ENCODE measurements around the gene SPINT2.
A peak's percentile ranks its signal among the peaks of the same experiment; 100 is the strongest.
"Not testable (repeated sequence)": the region's sequence is repeated elsewhere in the genome, so short reads cannot be mapped to it uniquely, and the experiment has no call there.

Gene SPINT2

DNA sequence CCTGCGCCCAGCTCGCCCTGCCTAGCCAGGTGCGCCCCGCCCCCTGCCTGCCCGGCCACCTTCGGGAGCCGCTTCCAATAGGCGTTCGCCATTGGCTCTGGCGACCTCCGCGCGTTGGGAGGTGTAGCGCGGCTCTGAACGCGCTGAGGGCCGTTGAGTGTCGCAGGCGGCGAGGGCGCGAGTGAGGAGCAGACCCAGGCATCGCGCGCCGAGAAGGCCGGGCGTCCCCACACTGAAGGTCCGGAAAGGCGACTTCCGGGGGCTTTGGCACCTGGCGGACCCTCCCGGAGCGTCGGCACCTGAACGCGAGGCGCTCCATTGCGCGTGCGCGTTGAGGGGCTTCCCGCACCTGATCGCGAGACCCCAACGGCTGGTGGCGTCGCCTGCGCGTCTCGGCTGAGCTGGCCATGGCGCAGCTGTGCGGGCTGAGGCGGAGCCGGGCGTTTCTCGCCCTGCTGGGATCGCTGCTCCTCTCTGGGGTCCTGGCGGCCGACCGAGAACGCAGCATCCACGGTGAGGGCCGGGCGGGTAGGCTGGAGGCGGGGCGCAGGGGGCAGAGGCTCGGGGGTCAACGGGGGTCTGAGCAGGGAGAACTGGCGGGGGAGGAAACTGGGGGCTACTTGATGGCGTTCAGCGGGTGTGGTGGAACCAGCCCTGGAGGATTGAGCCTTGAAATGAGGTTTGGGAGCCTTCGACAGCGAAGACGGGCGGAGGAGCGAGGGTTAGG is at the start of gene SPINT2:
TSS of gene SPINT2 (plus strand) at position 88 of the 727 bp plus-strand sequence. CDS start at position 408, 320 bp downstream.
- no peak for DNase-seq

- DNase-seq, result peak; percentile 93
Observed at GRCh38 chr19:38216785-38217641, 47.4 kb upstream of the SPINT2 start.

- DNase-seq, result no peak
Observed at GRCh38 chr19:38218204-38218603, 46.2 kb upstream of the SPINT2 start.

GRCh38 chr19:38219221-38219620 is 45.2 kb upstream of the SPINT2 start:
- DNase-seq, result no peak

GRCh38 chr19:38221421-38221820 is 43.0 kb upstream of the SPINT2 start:
- no peak for DNase-seq

DNA sequence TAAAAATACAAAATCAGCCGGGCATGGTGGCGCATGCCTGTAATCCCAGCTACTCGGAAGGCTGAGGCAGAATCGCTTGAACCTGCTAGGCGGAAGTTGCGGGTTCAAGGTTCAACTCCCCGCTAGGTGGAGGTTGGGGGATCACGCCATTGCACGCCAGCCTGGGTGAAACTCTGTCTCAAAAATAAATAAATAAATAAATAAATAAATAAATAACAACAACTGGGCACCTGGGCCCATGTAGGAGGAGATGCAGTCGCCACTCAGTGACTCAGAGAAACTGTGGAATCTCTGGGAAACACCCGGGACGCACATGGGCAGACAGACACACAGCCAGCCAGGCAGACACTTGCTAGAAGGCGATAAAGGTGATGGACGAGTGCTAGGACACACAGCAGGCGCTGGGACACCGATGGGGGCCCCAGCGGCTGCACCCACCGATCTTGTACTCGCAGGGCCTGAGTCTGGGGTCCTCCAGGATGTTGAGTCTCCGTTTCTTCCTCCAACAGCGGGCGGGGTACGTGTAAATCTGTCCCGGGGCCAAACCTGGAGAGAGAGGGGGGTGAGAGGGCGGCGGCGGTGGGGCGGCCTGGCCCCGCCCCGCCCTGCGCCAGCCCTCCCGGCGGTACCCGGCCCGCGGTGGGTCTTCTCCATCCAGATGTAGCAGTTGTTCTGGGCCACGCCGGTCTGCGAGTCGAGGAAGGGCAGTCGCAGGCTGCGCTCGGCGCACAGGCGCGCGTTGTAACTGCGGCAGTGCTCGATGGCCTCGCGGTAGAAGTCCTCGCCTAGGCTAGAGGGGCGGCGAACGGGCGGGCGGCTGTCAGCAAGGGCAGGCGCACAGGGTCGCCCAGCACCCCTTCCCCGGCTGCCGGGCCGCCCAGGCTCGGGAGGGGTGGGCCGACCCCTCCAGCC is 42.2 kb upstream of the SPINT2 start:
- DNase-seq, result no peak

DNA sequence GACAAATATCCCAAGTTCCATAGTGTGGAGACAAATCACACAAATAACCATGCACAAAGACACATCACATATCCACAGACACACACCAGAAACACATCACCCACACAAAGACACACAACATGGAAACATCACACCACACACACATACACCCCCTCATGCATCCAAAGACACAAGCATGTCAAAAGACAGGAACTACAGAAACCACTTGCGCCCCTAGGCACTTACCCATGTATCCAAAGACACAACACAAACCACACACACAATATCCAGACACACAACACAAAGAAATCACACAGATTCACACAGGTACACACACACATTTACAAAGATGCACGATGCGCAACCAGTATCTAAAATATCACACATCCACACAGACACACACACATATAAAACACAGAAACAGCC is 41.3 kb upstream of the SPINT2 start:
- no peak for DNase-seq

DNA sequence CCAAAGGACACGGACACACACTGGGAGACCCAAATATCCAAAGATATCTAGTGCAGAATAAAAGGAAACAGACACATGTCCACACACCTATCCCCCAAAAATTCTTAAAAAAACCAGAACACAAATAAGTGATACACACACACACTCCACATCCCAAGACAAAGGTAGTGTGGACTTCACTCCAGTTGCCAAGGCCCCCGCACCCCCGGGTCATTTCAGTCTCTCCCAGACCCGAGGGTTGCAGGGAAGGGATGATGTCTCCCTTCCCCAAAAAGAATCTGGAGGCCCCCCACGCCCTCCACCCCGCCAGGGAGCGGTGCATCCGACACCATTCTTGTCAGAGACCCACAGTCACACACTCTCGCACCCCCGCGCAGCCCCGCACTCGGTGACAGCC is 40.8 kb upstream of the SPINT2 start:
- DNase-seq, result no peak

GRCh38 chr19:38224014-38224862 is 40.1 kb upstream of the SPINT2 start, which contains the start of gene DPF1:
TSS of gene DPF1 (minus strand) at chr19:38224222. CDS start at chr19:38224142, 80 bp downstream.
- DNase-seq, result peak; percentile 74

DNA sequence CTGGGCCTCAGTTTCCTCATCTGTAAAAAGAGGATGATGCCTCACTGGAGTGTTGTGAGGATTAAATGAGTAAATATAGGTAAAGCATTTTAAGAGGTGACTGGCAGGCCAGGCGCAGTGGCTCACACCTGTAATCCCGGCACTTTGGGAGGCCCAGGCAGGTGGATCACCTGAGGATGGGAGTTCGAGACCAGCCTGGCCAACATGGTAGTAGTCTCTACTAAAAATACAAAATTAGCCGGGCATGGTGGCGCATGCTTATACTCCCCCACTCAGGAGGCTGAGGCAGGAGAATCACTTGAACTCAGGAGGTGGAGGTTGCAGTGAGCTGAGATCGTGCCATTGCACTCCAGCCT is 39.5 kb upstream of the SPINT2 start:
- not testable (repeated sequence) for DNase-seq

- DNase-seq, result no peak
Observed at GRCh38 chr19:38227287-38228004, 36.9 kb upstream of the SPINT2 start.

DNA sequence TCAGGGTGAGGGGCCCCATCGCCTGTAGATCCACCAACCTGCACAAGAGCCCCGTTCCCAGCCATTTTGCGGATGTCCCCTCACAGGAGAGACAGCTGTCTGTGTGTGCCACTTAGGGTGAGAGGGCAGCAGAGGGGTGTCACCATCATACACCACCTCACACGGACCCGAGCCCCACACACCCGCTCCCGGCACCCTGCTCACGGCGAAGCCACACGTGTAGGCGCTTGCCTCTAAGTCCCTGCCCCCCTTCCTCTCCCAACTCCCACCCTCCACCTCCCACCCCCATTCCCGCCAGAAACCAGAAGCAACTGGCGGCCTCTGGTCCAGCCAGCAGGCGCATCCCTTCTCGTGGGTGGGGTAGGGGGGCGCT is 36.4 kb upstream of the SPINT2 start:
- no peak for DNase-seq

DNA sequence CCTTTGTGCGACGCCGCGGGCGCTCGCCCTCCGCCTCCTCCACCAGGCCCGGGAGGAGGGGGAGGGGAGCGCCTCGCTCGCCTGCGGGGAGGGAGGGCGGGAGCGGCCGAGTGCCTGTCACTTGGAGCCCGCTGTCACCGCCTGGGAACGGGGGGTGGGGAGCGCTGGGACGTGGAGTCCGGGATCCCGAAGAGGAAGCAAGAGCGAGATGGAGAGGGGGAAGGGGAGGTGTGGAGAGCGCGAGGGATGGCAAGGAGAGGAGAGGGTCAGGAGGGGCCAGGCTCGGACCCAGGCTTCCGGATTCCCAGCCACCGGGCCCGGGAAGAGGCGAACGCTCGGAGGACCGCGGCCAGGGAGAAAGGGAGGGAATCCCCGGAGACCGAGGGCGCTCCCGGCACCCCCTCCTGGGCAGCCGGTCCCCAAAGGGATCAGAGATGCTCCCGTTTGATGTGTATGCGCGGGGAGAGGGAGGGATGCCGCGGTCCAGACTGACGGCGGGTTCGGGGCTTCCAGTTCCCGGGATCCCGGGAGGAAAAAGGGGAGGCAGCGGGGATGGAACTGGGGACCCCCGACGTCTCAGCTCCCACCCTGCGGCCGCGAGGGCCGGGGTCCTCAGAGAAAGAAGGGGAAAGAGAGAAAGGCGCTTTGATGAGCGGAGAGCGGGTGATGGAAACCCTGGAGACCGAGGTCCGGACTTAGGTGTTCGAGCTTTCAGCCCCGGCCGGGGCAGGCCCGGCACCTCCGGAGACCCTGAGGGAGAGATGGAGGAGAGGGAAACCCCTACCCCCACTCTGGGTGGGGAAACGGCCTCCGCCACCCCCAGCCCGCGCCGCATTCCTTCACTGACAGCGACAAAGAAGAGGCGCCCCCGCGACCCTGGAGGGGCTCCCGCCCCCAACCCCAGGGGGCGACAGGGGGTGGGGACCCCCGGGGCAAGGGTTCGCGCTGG is 35.6 kb upstream of the SPINT2 start:
- DNase-seq, result peak; percentile 17

DNA sequence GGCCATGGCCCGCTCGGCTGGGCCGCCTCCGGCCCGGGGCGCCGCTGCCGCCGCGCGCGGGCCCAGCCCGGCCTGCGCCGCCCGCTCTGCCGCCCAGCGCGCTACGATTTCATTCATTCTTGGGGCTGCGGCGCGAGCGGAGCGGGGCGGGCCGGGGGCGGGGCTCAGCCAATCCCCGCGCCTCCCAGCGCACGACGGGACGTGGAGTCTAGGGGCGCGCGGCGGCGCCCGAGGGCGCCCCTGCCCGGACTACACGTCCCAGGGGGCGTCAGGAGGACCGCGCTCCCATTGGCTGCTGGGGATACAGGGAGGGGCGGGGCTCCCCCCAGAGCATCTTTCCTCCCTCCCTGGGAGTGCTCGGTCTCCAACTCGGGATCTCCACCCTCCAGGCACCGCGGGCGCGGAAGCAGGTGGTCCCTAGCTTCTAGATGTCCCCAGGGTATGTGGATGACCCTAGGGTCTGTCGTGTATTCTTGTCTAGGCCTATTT is 34.7 kb upstream of the SPINT2 start:
- DNase-seq, result peak; percentile 88

DNA sequence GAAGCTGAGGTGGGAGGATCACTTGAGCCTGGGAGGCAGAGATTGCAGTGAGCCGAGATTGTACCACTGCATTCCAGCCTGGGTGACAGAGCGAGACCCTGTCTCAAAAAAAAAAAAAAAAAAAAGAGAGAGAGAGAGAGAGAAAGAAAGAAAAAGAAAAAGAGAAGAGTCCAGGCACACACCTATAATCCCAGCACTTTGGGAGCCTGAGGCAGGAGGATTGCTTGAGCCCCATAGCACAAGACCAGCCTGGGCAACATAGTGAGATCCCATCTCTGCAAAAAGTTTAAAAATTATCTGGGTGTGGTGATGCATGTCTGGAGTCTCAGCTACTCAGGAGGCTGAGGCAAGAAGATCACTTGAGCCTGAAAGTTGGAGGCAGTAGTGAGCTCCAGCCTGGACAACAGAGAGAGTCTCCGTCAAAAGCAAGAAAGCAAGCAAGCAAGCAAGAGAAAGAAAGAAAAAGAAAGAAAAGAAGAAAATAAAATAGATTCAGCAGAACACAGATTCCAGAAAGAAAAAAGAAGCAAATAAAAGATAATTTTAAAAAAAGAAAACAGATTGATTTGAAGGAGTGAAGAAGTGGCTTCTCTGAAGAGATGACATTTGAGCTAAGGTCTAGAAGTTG is 33.8 kb upstream of the SPINT2 start:
- DNase-seq, result not testable (repeated sequence)

DNA sequence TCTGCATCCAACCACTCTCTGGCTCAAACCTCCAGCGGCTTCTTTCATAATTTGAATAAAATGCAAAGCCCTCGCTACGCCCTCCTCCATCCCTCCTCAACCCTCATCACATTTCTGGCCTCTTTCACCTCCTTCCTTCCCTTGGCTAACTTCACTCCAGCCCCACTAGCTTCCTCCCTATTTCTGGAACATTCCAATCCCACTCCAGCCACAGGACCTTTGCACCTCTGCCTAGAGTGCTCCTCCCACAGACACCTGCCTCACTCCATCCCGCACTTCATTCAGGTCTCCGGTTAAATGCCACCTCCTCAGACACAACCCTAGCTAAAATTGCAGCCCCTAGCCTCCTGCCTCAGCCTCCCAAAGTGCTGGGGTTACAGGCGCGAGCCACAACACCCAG is 32.5 kb upstream of the SPINT2 start:
- no peak for DNase-seq

DNA sequence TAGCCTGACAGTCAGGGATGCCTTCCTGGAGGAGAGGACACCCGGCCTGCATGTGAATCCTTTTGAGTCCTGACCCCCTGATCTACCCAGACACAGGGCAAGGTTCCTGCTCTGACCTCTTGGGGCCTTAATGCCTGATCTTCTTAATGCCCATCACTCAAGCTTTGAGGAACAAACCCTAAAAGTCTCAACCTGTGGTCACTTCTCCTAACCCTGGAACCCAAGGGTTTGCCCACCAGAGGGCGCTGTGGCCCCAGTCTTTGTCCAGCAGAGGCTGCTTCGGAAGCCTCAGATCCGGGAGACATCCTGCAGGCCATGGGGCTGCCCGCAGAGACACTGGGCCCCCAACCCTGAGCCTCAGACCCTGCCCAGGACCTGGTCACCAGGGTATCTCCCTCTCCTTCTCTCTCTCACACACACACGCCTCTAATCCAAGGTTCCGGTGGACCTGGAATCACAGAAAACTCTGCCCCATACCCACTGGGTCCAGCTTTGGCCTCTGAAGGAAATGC is 30.6 kb upstream of the SPINT2 start:
- peak; percentile 58 for DNase-seq

GRCh38 chr19:38234615-38235014 is 29.8 kb upstream of the SPINT2 start:
- no peak for DNase-seq

DNA sequence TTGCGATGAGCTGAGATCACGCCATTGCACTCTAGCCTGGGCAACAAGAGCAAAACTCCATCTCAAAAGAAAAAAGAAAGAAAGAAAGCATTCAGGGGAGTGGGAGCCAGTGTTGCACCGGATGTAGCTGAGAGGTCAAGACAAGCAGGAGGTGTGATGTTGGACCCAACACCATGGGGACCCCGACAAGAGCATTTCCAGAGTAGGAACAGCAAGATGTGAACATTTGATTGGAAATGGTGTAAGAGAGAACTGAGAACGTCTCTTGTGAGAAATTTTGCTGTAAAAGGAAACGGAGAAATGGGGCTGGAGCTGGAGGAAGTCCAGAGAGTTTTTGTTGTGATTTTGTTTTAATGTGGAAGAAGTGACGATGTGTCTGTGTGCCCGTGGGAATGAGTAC is 24.6 kb upstream of the SPINT2 start:
- DNase-seq, result no peak

Data from NCI-H748 treated with DMSO at 0.1 percent for 48 hours (cell line).